Mesendoderm (in vitro differentiated cells): Measurements from ENCODE around the gene PELI3.
"Not testable (repeated sequence)": the region's sequence is repeated elsewhere in the genome, so short reads cannot be mapped to it uniquely, and the experiment has no call there.

Experiments used
- DNase-seq: peaks from one replicate; pipeline ENCODE4 v3.0.0; 2013
- H2AK5ac ChIP-seq: 2 replicates; pipeline ENCODE4 v1.6.1; 2013; ENCODE audit warnings: low read length, inconsistent platforms
- H2BK120ac ChIP-seq: 2 replicates; pipeline ENCODE4 v1.6.1; 2013; ENCODE audit warnings: low read depth, mild to moderate bottlenecking, low read length, moderate library complexity, mixed read lengths
- H2BK15ac ChIP-seq: replicated peaks from 2 replicates; pipeline ENCODE4 v1.6.1; 2013; ENCODE audit warnings: low read depth, mild to moderate bottlenecking, moderate library complexity
- H2BK5ac ChIP-seq: 2 replicates; pipeline ENCODE4 v1.6.1; 2013; ENCODE audit warnings: low read length, inconsistent platforms
- H3K18ac ChIP-seq: 2 replicates; pipeline ENCODE4 v1.6.1; 2013; ENCODE audit warnings: mild to moderate bottlenecking, low read length, mixed read lengths
- H3K23ac ChIP-seq: one replicate; pipeline ENCODE4 v1.6.1; 2013; ENCODE audit warnings: low read length
- H3K27ac ChIP-seq: 2 replicates; pipeline ENCODE4 v1.5.1; 2013; ENCODE audit warnings: low read depth, mild to moderate bottlenecking, inconsistent platforms, low read length, moderate library complexity
- H3K27me3 ChIP-seq: 2 replicates; pipeline ENCODE4 v1.6.1; 2013; ENCODE audit warnings: low read length, control low read depth, mild to moderate bottlenecking, inconsistent platforms; ENCODE audit not compliant: insufficient read depth, poor library complexity
- H3K36me3 ChIP-seq: 2 replicates; pipeline ENCODE4 v1.6.1; 2013; ENCODE audit warnings: low read length, inconsistent platforms; ENCODE audit not compliant: control insufficient read depth, insufficient read depth
- H3K4ac ChIP-seq: one replicate; pipeline ENCODE4 v1.6.1; 2013; ENCODE audit warnings: low read depth, mild to moderate bottlenecking, low read length, moderate library complexity
- H3K4me1 ChIP-seq: 2 replicates; pipeline ENCODE4 v1.6.1; 2013; ENCODE audit warnings: low read depth, low read length, inconsistent platforms; ENCODE audit not compliant: control insufficient read depth
- H3K4me2 ChIP-seq: 2 replicates; pipeline ENCODE4 v1.6.1; 2013; ENCODE audit warnings: low read length
- H3K4me3 ChIP-seq: 2 replicates; pipeline ENCODE4 v1.5.1; 2013; ENCODE audit warnings: mild to moderate bottlenecking, low read length
- H3K56ac ChIP-seq: one replicate; pipeline ENCODE4 v1.6.1; 2013; ENCODE audit warnings: low read length
- H3K79me1 ChIP-seq: 2 replicates; pipeline ENCODE4 v1.6.1; 2013; ENCODE audit warnings: low read length, inconsistent platforms
- H3K79me2 ChIP-seq: 2 replicates; pipeline ENCODE4 v1.6.1; 2013; ENCODE audit warnings: mild to moderate bottlenecking, low read length; ENCODE audit not compliant: control insufficient read depth, insufficient read depth
- H3K9ac ChIP-seq: 2 replicates; pipeline ENCODE4 v1.6.1; 2013; ENCODE audit warnings: low read length, inconsistent platforms
- H4K5ac ChIP-seq: one replicate; pipeline ENCODE4 v1.6.1; 2013; ENCODE audit warnings: low read length
- H4K8ac ChIP-seq: one replicate; pipeline ENCODE4 v1.6.1; 2013; ENCODE audit warnings: low read depth, mild to moderate bottlenecking, control low read depth, low read length, moderate library complexity
- WGBS: extraction: QIAGEN DNeasy Blood & Tissue Kit; methylation state at CpG from one replicate; pipeline ENCODE4 v1.1.7; 2013; ENCODE audit warnings: low lambda C conversion rate, missing lambda C conversion rate; ENCODE audit not compliant: insufficient coverage; ENCODE audit errors: extremely low coverage; 5-methylcytosine and 5-hydroxymethylcytosine counted together

PELI3 gene

DNA sequence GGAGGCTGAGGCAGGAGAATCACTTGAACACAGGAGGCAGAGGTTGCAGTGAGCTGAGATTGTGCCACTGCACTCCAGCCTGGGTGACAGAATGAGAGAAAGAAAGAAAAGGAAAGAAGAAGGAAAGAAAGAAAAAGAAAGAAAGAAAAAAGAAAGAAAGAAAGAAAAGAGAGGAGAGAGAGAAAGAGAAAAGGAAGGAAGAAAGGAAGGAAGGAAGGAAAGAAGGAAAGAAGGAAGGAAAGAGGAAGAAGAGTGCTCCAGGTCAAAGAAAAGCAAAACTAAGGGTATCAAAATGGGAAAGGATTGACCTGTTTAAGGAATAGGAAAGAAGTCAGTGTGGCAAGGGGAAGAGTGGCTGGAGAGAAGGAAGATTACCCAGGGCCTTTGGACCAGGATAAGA is 35.4 kb upstream of the PELI3 start:
- H3K79me1 ChIP-seq, H2AK5ac ChIP-seq: not testable (repeated sequence)

GRCh38 chr11:66431871-66432329 is 34.8 kb upstream of the PELI3 start:
- H3K4me2 ChIP-seq, H2BK15ac ChIP-seq, H3K9ac ChIP-seq, H2BK5ac ChIP-seq, H3K56ac ChIP-seq, H2AK5ac ChIP-seq, H3K27ac ChIP-seq, H3K27me3 ChIP-seq, H3K4ac ChIP-seq, H3K23ac ChIP-seq, H3K79me1 ChIP-seq, H4K5ac ChIP-seq, H3K4me3 ChIP-seq, H4K8ac ChIP-seq, H3K18ac ChIP-seq, H3K4me1 ChIP-seq, H3K36me3 ChIP-seq, H3K79me2 ChIP-seq, H2BK120ac ChIP-seq: not testable (repeated sequence)
- no CpG with 5 or more reads among the region's 8 CpGs for WGBS
- peak; percentile 82 for DNase-seq

More for the DNA sequence above, 35.4 kb upstream of the PELI3 start:
- not testable (repeated sequence) for H3K4me1 ChIP-seq, H3K4me2 ChIP-seq, H2BK5ac ChIP-seq, H3K4ac ChIP-seq, H2BK120ac ChIP-seq, DNase-seq, H3K27me3 ChIP-seq, H3K79me2 ChIP-seq, H3K56ac ChIP-seq, H3K27ac ChIP-seq, H3K23ac ChIP-seq, H3K36me3 ChIP-seq, H3K18ac ChIP-seq, H3K4me3 ChIP-seq, H2BK15ac ChIP-seq, H4K5ac ChIP-seq, H3K9ac ChIP-seq, H4K8ac ChIP-seq

GRCh38 chr11:66432597-66432996 is 34.1 kb upstream of the PELI3 start:
- no peaks in the 10 kb centered on the region for H3K4me1 ChIP-seq
- no peak overlapping the region for H3K4ac ChIP-seq
- peaks cover 9% of the 10 kb centered on the region for H3K36me3 ChIP-seq
- H2AK5ac ChIP-seq: no peak overlapping the region
- H3K56ac ChIP-seq: no peak overlapping the region
- no peak overlapping the region for H3K18ac ChIP-seq
- H2BK15ac ChIP-seq: no peak overlapping the region
- H3K27ac ChIP-seq: no peak overlapping the region
- WGBS: no CpG with 5 or more reads among the region's 7 CpGs
- H3K9ac ChIP-seq: no peak overlapping the region
- H3K4me3 ChIP-seq: no peak overlapping the region
- no peak overlapping the region for H4K5ac ChIP-seq
- no peak overlapping the region for H4K8ac ChIP-seq
- H3K27me3 ChIP-seq: no peaks in the 10 kb centered on the region
- H3K4me2 ChIP-seq: no peak overlapping the region
- peaks cover 2% of the 10 kb centered on the region for H3K79me2 ChIP-seq
- H2BK5ac ChIP-seq: no peak overlapping the region
- no peak overlapping the region for H3K23ac ChIP-seq
- no peaks in the 10 kb centered on the region for H3K79me1 ChIP-seq
- H2BK120ac ChIP-seq: no peak overlapping the region
- no peak for DNase-seq

DNA sequence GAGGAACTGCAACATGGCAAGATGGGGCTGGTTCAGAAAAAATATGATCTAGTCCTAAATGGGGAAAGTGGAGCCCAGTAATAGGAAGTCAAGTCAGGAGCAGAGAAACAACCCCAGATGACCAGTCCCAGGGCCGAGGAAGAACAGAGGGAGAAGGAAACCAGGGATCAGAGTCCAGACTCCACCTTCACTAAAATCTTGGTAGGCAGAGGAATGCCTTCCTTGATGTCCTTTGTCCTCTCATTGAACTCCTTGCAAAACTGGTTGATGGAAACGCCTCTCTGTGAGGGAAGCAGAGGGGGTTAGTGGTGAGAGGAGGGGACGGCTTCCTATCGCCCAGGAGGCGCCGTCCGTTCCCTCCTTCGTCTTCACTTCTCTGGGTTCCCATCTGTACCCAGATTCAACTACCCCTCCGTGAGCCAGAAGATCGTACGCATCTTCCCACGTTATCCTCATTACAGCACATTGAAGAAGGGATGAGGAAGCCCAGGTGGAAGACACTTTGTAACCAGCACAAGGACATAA is 28.7 kb upstream of the PELI3 start:
- Histone ChIP-seq H3K36me3 (peaks cover 9% of the 10 kb centered on the region), H3K27ac (no peak overlapping the region), H4K8ac (no peak overlapping the region), H2BK15ac (no peak overlapping the region), H3K23ac (no peak overlapping the region), H3K4me3 (peak overlapping the region; percentile 98), H3K79me1 (peaks cover 4% of the 10 kb centered on the region), H4K5ac (no peak overlapping the region), H3K27me3 (no peaks in the 10 kb centered on the region), H2BK5ac (no peak overlapping the region), H3K18ac (no peak overlapping the region), H3K4me1 (no peaks in the 10 kb centered on the region), H3K9ac (peak overlapping the region; percentile 69), H3K4me2 (peak overlapping the region; percentile 47), H3K56ac (peak overlapping the region; percentile 91), H2AK5ac (peak overlapping the region; percentile 5), H3K4ac (no peak overlapping the region), H2BK120ac (no peak overlapping the region), H3K79me2 (peaks cover 6% of the 10 kb centered on the region)
- no CpG with 5 or more reads among the region's 12 CpGs for WGBS
- DNase-seq: peak; percentile 25

GRCh38 chr11:66438504-66439466 is 27.9 kb upstream of the PELI3 start, which contains the start of gene MRPL11:
MRPL11 (minus strand) TSS chr11:66438848; CDS start chr11:66438754, 94 bp downstream.
- Histone ChIP-seq H2BK5ac (peak within 1 kb of the TSS; percentile 21), H2BK15ac (no peak within 1 kb of the TSS), H3K79me1 (peaks cover 4% of the 10 kb centered on the region), H3K4me2 (peak within 1 kb of the TSS; percentile 47), H3K79me2 (peaks cover 6% of the 10 kb centered on the region), H3K4me3 (peak within 1 kb of the TSS; percentile 98), H3K23ac (no peak within 1 kb of the TSS), H3K18ac (no peak within 1 kb of the TSS), H3K4ac (peak within 1 kb of the TSS; percentile 64), H4K5ac (no peak within 1 kb of the TSS), H4K8ac (no peak within 1 kb of the TSS), H2AK5ac (peak within 1 kb of the TSS; percentile 5), H2BK120ac (no peak within 1 kb of the TSS), H3K9ac (peak within 1 kb of the TSS; percentile 69), H3K27me3 (no peaks in the 10 kb centered on the region), H3K27ac (no peak within 1 kb of the TSS), H3K36me3 (peaks cover 9% of the 10 kb centered on the region), H3K4me1 (no peaks in the 10 kb centered on the region), H3K56ac (peak within 1 kb of the TSS; percentile 91)
- DNase-seq: peak; percentile 97
- WGBS: no CpG with 5 or more reads among the region's 45 CpGs
